ACHN (cell line): ENCODE measurements around the gene OXLD1.
"Not testable (repeated sequence)": the region's sequence is repeated elsewhere in the genome, so short reads cannot be mapped to it uniquely, and the experiment has no call there.

Source experiments
- DNase-seq: peaks from one replicate; pipeline ENCODE4 v3.0.0-alpha.2; 2015
- in situ Hi-C: cut with HindIII; loops from 2 replicates; pipeline ENCODE4 v1.10.0; 2017; ENCODE audit warnings: low sequenced_read_pairs, low pct_ligation_motif_present, low pct_unique_long_range_greater_than_20kb

The OXLD1 gene

DNA sequence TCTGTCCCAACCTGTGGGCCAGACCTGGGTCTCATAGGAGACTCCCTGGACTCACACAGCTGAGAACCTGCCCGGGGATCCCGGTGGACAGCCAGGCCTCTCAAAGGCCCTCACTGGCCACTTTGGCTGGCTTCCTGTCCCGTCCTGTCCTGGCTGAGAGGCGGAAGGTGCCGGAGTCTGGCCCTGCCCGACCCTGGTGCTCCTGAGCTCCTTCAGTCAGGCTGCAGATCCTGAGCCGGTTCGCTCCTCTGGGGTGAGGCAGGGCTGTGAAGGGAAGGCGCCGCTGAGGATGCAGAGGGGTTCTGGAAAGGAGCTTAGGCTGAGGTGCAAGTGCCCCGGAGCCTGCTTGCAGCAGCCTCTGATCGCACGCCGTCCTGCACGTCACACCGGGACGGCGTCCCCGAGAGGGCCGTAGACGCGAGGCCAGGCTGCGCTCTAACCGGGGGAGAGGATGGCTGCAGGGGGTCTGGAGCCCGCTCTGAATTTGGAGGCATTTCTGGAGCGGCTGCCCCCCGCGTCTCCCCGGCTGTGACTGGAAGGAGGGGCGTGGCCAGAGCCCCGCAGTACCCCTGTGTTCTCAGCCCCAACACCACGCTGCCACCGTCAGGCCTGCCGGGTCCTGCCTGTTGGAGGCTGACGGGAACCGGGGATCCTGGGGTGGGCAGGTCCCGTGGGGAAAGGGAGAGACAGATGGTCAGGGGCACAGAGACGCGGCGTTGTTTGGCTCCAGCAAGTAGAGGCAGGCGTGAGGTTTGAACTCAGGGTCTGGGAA is 21.6 kb upstream of the OXLD1 start:
- in situ Hi-C loops, result no loop called here
- no peak for DNase-seq

DNA sequence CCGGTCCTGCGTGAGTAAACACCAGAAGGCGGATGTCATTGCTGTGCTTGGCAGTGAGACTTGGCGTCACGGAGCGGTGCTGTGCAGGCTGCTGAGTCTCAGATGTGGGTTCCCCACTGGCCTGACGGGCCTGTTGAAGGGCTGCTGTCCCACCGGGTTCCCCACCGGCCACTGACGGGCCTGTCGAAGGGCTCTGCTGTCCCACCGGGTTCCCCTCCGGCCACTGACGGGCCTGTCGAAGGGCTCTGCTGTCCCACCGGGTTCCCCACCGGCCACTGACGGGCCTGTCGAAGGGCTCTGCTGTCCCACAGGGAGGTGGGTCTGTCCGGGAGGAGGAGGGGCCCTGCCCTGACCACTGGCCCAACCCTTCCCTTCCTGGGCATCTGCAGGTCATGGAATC is 20.2 kb upstream of the OXLD1 start:
- in situ Hi-C loops, result no loop called here
- no peak for DNase-seq

DNA sequence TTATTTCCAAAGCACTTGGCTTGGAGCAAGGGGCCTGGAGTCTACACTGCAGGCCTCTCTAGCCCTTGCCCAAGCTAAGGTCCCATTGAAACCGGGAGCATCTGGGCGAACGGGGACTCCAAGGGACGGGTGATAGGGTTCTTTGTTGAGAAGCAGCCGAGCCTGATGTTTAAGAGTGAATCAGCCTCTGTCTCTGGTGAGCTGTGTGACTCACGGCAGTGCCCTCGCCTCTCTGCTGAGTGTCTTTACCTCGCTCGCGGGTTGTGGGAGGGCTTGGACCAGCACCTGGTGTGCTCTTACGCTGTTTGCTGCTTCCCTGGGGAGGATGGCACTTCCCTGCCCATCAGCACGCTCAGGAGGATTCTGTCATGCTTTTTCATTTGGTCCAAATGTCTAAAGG is 18.7 kb upstream of the OXLD1 start:
- DNase-seq, result peak; percentile 84
- in situ Hi-C loops, result no loop called here

DNA sequence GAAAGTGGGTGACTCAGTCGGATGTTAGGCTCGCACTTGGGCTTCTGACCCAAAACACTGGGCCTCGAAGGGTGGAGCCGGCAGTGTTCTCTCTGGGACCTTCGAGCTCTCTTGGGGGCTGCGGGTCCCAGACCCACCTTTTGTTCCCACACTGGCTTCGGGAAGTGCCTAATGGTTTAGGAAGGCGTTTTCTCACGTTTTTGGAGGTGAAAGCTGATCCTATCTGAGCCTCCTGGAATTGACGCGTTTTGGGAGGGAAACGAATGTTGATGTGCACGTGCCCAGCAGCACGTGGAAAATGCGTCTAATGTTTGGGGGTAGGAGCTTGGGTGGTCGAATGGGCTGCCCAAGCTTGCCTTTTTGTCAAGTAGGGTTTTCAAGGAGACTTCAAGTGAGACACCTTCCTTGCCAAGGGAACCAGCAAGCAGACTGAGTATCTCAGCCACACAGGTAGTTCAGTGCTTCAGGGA is 18.1 kb upstream of the OXLD1 start:
- in situ Hi-C loops, result no loop called here
- DNase-seq, result no peak

DNA sequence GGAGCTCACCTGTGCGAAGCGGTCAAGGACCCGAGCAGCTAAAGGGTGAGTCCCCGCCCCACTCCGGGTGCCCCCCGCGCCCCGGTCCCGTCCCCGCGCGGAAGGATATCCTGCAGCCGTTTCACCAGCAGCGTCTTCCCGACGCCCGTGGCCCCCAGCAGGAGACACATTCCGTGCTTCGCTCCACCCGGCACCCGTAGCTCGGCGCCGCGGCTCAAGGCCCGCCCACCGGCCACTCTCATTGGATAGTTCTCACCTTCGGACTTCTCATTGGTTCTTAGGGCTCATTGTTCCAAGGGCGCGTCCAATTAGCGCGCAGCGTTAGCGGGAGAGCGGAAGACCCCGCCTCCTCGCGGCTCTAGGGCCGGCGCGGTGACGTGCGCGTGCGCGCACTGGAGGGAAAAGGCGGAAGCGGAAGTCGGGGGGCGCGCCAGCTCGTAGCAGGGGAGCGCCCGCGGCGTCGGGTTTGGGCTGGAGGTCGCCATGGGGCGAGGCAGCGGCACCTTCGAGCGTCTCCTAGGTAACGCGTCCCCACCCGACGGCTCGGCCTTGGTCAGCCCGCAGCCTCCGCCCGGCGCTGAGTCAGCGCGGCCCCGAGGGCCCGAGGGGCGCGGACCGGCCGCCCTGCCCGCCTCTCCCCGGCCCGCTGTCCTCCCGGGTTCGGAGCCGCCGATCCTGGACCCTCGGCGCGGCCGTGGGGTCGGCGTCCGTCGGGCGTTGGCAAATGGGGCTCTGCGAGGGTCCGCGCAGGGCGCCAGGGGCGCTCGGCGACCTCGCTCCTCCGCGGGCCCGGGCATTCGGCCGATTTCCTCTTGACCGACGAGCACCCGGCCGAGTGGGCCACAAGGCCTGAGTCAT is 17.4 kb upstream of the OXLD1 start, which contains the start of the genes ARL16 and HGS:
Gene ARL16 (minus strand): TSS at position 214 of the 858 bp plus-strand sequence. CDS start 44 bp downstream, at position 170.
Gene HGS (plus strand): TSS at position 428 of the 858 bp plus-strand sequence. CDS start 56 bp downstream, at position 484.
- DNase-seq, result peak; percentile 100
- in situ Hi-C loops, result no loop called here

DNA sequence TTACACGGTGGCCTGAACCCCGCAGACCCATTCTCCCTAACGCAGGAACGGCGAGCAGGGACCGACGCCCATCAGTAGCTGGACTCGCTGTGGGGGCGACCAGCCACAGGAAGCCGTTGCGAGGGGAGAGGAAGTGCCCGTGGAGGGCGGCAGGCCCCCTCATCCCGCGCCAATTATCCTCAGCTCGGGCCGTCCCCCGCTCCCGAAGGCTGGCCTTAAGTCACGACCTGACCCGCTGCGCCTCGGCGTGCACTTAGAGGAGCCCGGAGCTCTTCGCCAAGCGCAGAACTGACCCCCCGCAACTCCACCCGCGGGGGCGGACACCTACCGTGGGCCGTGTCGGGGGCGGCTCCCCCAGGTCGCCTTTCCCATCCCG is 16.8 kb upstream of the OXLD1 start:
- DNase-seq, result no peak
- in situ Hi-C loops, result no loop called here

DNA sequence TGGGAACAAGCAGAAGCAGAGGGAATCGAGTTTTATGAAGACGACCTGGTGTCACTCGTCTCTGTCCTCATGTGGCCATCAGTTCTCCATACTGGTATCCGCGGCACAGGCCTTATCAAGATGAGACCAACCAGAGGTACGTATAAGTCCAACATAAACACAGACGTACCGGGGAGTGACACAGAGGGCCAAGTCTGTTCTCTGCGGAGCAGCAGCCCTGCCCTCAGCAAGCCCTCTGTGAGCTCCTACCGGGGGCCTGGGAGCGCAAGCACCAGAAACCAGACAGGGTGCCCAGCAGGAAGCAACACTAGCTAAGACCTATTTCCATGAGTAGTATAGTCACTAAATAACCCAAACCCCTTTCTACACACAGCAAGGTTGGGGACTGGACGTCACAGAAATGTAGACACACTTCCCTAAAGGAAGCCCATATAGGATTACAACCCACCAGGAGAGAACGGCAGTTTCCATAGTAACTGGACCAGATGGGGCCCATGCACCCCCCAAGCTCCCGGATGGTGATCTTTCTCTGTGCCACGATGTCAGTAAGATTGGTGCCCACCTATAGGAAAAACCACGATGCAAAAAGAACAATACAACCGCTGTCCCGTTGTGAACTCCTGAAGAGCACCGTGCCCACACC is 16.3 kb upstream of the OXLD1 start:
- in situ Hi-C loops, result no loop called here
- no peak for DNase-seq

DNA sequence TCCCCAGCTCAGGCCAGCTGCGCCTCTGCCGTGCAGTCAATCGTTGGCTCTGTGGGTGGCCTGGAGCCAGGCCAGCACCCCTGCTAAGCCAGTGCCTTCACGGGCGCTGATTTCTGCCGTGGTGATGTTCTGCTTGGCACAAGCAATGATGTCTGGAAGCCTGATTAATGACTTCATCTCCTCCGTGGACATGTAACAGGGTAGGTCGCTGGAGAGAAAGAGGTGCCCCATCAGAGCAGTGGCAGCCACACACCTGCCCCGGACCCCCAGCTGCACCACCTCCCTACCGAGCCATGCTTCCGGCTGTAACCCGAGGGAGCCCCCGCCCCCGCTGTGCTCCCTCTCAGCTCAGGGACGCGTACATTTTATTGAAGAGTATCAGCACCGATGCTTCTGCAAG is 15.3 kb upstream of the OXLD1 start:
- in situ Hi-C loops, result no loop called here
- DNase-seq, result peak; percentile 97

DNA sequence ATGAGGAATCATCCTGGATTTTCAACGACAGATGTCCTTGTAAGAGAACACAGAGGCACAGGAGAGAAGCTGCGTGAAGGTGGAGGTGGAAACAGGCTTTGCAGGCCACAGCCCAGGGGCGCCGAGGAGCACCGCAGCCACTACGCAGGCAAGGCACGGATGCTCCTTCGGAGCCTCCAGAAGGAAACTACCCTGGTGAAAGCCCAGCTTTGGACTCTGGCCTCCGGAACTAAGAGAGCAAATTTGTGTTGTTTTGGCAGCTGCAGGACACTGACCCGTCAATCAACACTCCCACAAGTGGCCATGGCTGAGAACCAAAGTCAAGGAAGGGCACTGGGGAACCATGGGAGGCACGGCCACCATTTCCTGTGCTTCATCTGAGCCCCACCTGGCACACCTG is 13.7 kb upstream of the OXLD1 start:
- DNase-seq, result no peak
- in situ Hi-C loops, result no loop called here

DNA sequence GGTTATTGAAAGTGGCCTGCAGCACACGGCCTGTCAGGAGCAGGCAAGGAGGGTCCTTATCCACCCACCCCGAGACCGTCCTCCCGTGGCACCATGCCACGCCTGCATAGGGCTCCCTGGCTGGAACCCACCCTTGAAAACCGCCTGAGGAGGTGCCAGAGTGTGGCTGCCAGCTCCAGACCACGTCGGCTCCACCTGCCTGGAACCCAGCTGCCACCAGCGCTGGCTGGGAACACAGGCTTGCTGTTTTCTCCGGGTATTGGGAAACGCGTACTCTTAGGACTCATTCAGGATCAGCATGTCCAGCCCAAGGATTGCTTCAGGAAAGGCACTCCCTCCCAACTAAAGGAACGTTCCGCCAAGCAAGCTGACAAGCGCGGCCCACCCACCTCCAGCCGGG is 10.5 kb upstream of the OXLD1 start:
- in situ Hi-C loops, result no loop called here
- DNase-seq, result no peak

DNA sequence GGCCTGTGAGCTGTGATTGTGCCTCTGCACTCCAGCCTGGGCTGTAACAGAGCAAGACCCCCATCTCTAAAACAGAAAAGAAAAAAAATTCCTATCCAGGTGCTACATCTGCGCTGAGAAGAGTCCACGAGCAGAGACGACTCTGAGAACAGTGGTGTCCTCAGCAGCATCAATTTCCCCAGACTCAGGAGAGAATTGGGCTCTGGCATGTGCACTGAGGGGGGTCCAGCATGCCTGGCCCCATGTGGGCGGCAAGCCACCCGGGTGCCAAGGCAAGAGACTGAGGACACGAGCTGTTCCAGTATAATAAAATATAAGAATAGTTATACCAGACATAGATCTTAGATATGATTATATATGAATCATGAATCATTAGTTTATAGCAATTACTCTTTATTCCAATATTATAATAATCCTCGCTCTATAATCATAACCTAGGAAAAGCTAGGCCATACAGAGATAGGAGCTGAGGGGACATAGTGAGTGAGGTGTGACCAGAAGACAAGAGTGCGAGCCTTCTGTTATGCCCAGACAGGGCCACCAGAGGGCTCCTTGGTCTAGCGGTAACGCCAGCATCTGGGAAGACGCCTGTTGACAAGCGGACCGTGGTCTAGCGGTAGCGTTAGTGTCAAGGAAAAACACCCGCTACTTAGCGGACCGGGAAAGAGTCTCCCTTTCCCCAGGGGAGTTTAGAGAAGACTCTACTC is 9.3 kb upstream of the OXLD1 start:
- peak; percentile 48 for DNase-seq
- in situ Hi-C loops, result not testable (repeated sequence)

DNA sequence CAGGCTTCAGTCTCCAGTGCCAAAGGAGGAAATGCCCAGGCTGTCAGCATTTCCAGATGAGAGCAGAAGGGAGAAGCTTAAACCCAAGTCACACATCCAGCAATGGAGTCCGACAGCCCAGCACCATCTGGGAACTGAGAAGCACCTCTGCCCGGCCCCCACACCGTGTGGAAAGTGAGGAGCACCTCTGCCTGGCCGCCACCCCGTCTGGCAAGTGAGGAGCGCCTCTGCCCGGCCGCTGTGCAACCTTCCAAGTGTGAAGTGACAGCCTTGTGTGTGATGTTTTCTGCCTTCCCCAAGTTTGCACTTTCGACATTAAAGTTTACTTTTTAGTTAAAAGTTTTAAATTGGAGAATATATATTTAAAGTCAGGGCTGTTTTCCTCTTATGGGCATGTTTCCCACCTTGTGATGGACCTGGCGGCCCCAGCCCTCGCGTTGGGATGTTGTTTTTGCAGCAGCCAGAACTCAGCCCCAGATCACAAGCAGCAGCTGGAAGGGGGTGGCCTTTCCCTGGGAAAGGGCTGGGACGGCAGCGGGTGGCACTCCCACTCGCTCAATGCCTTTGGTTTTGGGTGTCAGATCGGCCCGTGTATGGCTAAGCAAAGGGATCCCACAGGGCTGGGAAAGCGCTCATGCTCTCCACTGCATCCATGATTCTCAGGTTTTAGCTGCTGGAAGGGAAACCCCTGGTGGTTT is 7.3 kb upstream of the OXLD1 start:
- DNase-seq, result no peak
- in situ Hi-C loops, result no loop called here

DNA sequence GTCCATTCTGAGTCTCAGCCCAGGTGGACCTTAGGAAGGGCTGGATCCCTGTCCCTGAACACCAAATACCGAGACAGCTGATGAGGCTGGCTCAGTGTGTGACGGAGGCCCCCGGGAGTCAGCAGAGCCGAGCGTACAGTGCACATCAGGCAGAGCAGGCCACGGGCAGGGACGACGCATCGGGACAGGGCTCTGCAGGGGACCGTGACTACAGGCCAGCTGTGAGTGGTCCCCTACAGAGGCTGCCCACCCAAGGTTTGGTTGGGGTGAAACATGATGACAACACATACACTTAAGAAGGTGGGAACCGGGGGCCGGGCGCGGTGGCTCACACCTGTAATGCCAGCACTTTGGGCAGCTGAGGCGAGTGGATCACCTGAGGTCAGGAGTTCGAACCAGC is 6.5 kb upstream of the OXLD1 start:
- in situ Hi-C loops, result no loop called here
- no peak for DNase-seq

DNA sequence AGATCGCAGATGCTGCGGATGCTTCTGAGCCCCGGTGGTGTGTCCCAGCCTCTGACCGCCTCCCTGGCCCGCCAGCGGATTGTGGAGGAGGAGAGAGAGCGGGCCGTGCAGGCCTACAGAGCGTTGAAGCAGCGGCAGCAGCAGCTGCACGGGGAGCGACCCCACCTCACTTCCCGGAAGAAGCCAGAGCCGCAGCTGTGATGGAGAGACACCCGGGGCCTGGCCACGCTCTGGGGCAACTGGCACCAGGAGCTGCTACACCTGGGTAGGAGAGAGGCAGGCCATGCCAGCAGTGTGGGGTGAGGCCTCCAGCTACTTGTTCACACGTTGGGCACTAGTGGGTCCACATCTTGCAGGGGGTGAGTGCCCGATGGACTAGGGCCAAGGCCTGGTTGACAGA is 6.1 kb upstream of the OXLD1 start:
- in situ Hi-C loops, result no loop called here
- no peak for DNase-seq

DNA sequence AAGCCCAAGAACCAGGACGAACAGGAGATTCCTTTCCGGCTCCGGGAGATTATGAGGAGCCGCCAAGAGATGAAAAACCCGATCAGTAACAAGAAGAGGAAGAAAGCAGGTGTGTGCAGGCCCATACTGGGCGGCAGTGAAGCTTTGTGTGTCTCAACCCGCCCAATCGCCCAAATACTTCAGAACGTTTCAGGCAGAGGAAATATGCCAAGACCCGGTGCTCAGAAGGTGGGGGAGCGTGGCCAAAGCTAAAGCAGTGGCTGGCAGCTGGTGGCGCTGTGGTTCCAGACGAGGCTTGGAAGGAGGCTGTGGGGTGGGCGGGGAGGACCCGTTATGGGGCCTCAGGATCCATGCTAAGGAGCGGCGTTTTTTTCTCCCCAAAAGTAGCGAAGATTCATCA is 1.3 kb upstream of the OXLD1 start:
- no peak for DNase-seq
- in situ Hi-C loops, result no loop called here

DNA sequence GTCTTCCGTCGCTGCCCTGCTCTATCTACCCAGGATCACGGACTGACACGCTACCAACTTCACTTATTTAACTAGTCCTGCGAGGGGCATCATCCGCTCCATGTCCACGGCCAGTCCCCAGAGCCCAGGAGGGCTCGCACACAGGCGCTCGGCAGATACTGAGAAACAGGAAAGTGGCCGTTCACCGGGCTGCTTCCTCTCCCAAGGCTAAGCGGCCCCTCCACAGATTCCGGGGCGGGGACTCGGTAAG is 388 bp downstream of the OXLD1 start:
- DNase-seq, result peak; percentile 34
- in situ Hi-C loops, result no loop called here

DNA sequence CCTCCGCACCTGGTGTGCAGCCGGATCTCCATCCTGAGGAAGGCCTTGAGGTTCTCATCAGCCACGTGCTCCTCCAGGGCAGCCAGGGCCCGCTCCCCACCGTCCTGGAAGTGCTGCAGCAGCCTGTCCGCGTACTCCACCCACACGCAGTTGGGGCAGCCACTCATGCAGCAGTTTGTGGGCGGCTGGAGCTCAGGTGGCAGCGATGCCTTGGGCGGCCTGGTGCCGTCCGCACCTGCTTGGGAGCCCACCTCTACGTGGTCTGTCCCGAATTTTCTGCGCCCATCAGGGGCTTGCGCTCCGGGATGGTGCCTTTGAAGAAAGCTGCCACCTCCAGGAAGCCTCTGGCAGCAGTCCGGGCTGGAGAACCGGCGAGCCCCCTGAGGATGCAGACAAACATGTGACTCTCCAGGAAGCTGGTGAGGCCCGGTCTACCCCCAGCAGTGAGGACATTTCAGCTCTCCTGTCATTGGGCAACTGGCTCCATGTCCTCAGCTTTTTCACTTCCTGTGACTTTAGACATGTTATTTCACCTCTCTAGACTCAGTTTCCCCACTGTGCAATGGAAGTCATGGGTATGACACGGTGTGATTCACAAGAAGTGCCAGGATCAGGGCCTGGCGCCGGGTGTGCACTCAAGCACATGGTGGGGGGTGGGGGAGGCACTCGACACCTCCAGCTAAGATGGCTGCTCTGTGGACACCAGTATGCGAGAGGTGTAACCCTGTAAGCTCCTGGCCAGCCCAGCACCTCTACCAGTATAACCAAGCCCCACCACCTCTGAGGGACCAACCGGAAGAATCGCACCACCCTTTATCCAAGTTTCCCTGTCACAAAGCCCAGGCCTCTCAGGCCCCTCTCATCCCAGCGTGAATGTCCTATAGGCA is 957 bp downstream of the OXLD1 start:
- in situ Hi-C loops, result no loop called here
- DNase-seq, result peak; percentile 29
